B cell (primary cell): ENCODE measurements around the gene FGFR3. TPM values are rescaled to one million over a fixed set of nuclear protein-coding genes. Genes with fewer than 3 reads are reported as not detected.

ENCODE experiments used
- ATAC-seq: fragments of 200-7000 bp; cut with Tn5 transposase; one replicate; pipeline ENCODE4 v1.10.0; 2021; ENCODE audit warnings: low read depth, mild to moderate bottlenecking, moderate number of reproducible peaks, moderate library complexity
- CTCF ChIA-PET: fragments of 350-600 bp; sonication (Branson Sonifier 250); formaldehyde crosslinking; loops from one replicate; lab custom pipeline; 2021; ENCODE audit warnings: antibody characterized with exemption, inconsistent platforms; lab: Charles Lee
- POLR2A ChIA-PET: fragments of 350-600 bp; sonication (Branson Sonifier 250); formaldehyde crosslinking; loops from one replicate; lab custom pipeline; 2021; ENCODE audit warnings: antibody characterized with exemption; lab: Charles Lee
- DNase-seq: peaks from one replicate; pipeline ENCODE4 v3.0.0; 2013
- H2AFZ ChIP-seq: 2 replicates; pipeline ENCODE4 v1.6.1; 2012; ENCODE audit warnings: mild to moderate bottlenecking, low read depth, low read length; ENCODE audit not compliant: insufficient read depth, poor library complexity, severe bottlenecking
- H3K27ac ChIP-seq, 2 donors: 1 replicate in 1 of 2; 2 replicates in 1 of 2; pipeline ENCODE4 v1.5.1; 2012 to 2013; ENCODE audit warnings: low read length in 2 of 2, mild to moderate bottlenecking in 2 of 2, moderate library complexity in 1 of 2
- H3K27me3 ChIP-seq, 4 experiments: fragments of 200-600 bp in 1 of 4; sonication (generic) in 1 of 4; replicated peaks in 1 of 4; 1 replicate in 2 of 4; 2 replicates in 2 of 4; pipeline versions ENCODE4 v1.6.1 to v1.7.0; 2013 to 2016; ENCODE audit warnings: low read length in 3 of 4, mild to moderate bottlenecking in 2 of 4, mixed read lengths in 1 of 4, moderate library complexity in 1 of 4; ENCODE audit not compliant: insufficient read depth in 4 of 4, control insufficient read depth in 3 of 4; ENCODE audit errors: control extremely low read depth in 1 of 4
- H3K36me3 ChIP-seq, 2 experiments: replicated peaks in 1 of 2; 1 replicate in 1 of 2; 2 replicates in 1 of 2; pipeline versions ENCODE4 v1.6.1 to v1.7.1; 2013; ENCODE audit warnings: low read length in 1 of 2; ENCODE audit not compliant: insufficient read depth in 2 of 2, control insufficient read depth in 1 of 2; ENCODE audit errors: control extremely low read depth in 1 of 2, extremely low read depth in 1 of 2
- H3K4me1 ChIP-seq, 2 donors: fragments of 200-600 bp in 1 of 2; sonication (generic) in 1 of 2; 1 replicate in 1 of 2; 2 replicates in 1 of 2; pipeline versions ENCODE4 v1.5.1 to v1.6.1; 2013 to 2017; ENCODE audit warnings: low read length in 2 of 2; ENCODE audit not compliant: control insufficient read depth in 2 of 2, insufficient read depth in 2 of 2
- H3K4me2 ChIP-seq: replicated peaks from 2 replicates; pipeline ENCODE3; 2012; ENCODE audit warnings: mild to moderate bottlenecking, low read depth, low read length; ENCODE audit not compliant: poor library complexity, severe bottlenecking
- H3K4me3 ChIP-seq, 5 experiments: fragments of 200-600 bp in 1 of 5; sonication (generic) in 1 of 5; 1 replicate in 3 of 5; 2 replicates in 2 of 5; pipeline versions ENCODE4 v1.5.1 to v1.7.0; 2011 to 2016; ENCODE audit warnings: low read length in 4 of 5, mild to moderate bottlenecking in 4 of 5, low read depth in 2 of 5, control low read depth in 1 of 5, moderate library complexity in 1 of 5; ENCODE audit not compliant: insufficient read depth in 1 of 5; ENCODE audit errors: control extremely low read depth in 1 of 5, extremely low read depth in 1 of 5
- H3K79me2 ChIP-seq: fragments of 200-600 bp; sonication (generic); one replicate; pipeline ENCODE4 v1.6.0; 2016; ENCODE audit warnings: low read length; ENCODE audit not compliant: control insufficient read depth, insufficient read depth
- H3K9ac ChIP-seq: fragments of 200-600 bp; sonication (generic); 2 replicates; pipeline ENCODE4 v1.6.1; 2017; ENCODE audit warnings: mild to moderate bottlenecking, low read length, moderate library complexity
- H3K9me3 ChIP-seq, 3 donors: one replicate each; pipeline versions ENCODE4 v1.6.1 to v1.7.1; 2013; ENCODE audit warnings: low read length in 2 of 3; ENCODE audit not compliant: control insufficient read depth in 2 of 3, insufficient read depth in 1 of 3; ENCODE audit errors: control extremely low read depth in 1 of 3
- H4K20me1 ChIP-seq: 2 replicates; pipeline ENCODE4 v1.6.0; 2012; ENCODE audit warnings: mild to moderate bottlenecking, low read length; ENCODE audit not compliant: insufficient read depth, control insufficient read depth, poor library complexity, severe bottlenecking
- H3K27ac Mint-ChIP-seq: one replicate; pipeline ENCODE4 v1.8.0; 2021; ENCODE audit warnings: mixed read lengths
- H3K27me3 Mint-ChIP-seq: one replicate; pipeline ENCODE4 v1.8.0; 2021; ENCODE audit warnings: mixed read lengths
- H3K4me1 Mint-ChIP-seq: one replicate; pipeline ENCODE4 v1.8.0; 2021; ENCODE audit warnings: mixed read lengths
- H3K4me3 Mint-ChIP-seq: one replicate; pipeline ENCODE4 v1.8.0; 2021; ENCODE audit warnings: mixed read lengths
- H3K9me3 Mint-ChIP-seq: one replicate; pipeline ENCODE4 v1.8.0; 2022; ENCODE audit warnings: mixed read lengths; ENCODE audit not compliant: insufficient read depth
- CTCF ChIP-seq: fragments of 200-600 bp; IDR thresholded peaks from one replicate; pipeline ENCODE4 v1.8.0; 2022; ENCODE audit warnings: antibody characterized with exemption, mild to moderate bottlenecking
- EZH2 ChIP-seq: IDR thresholded peaks from 2 replicates; pipeline ENCODE4 v1.6.1; 2012; ENCODE audit warnings: borderline replicate concordance, low read depth, mild to moderate bottlenecking, moderate library complexity, low read length; ENCODE audit not compliant: insufficient read depth, poor library complexity, severe bottlenecking
- WGBS: methylation state at CpG from one replicate; pipeline ENCODE4 v1.1.5; 2013; ENCODE audit warnings: missing lambda C conversion rate; ENCODE audit not compliant: insufficient coverage; 5-methylcytosine and 5-hydroxymethylcytosine counted together
- intact Hi-C: fragments of 100-400 bp; cut with micrococcal nuclease; formaldehyde crosslinking; loops from one replicate; pipeline ENCODE4 v1.10.0; 2022
- polyA plus RNA-seq: library from polyadenylated mRNA; depleted of rRNA; stranded (reverse); fragments of >200 nt; gene quantifications from 2 replicates; pipeline ENCODE4 v1.2.3, GENCODE V29; 2012
- total RNA-seq, 2 donors: library from RNA; stranded (reverse); fragments of 120-200 nt in 1 of 2; gene quantifications; 1 replicate in 1 of 2; 2 replicates in 1 of 2; pipeline versions ENCODE4 v1.2.3 to v1.2.4, GENCODE V29; 2013 to 2022

Gene FGFR3
- total and polyA plus RNA-seq, 2 donors (not counting 1 experiment from before 2014, with no cell fraction given): not detected

- Histone ChIP-seq H4K20me1 (no peaks in the 10 kb centered on the region), H2AFZ (no peak overlapping the region), H3K4me2 (no peak overlapping the region), H3K36me3 (no peaks in the 10 kb centered on the region), H3K9me3 (no peaks in the 10 kb centered on the region), H3K27ac (no peak overlapping the region), H3K27me3 (peaks cover 0 to 52% (median 8%) of the 10 kb centered on the region in 4 experiments), H3K79me2 (no peaks in the 10 kb centered on the region), H3K9ac (no peak overlapping the region), H3K4me1 (peaks cover 27 to 33% of the 10 kb centered on the region in 2 donors), H3K4me3 (no peak overlapping the region)
- ATAC-seq (no peak), DNase-seq (no peak)
- CTCF ChIA-PET: no interaction called here
- POLR2A ChIA-PET: no interaction called here
- Mint-ChIP-seq H3K4me1 (peaks cover 14% of the 10 kb centered on the region), H3K9me3 (no peaks in the 10 kb centered on the region), H3K27me3 (peaks cover 22% of the 10 kb centered on the region), H3K4me3 (no peak overlapping the region), H3K27ac (no peak overlapping the region)
- intact Hi-C loops: no loop called here
- TF ChIP-seq EZH2: no peak
- TF ChIP-seq CTCF: no peak
- 71% methylated on average over 24 of the region's 33 CpGs for WGBS
Observed at GRCh38 chr4:1770245-1770644, 22.8 kb upstream of the FGFR3 start.

GRCh38 chr4:1770791-1771231, 22.3 kb upstream of the FGFR3 start:
- peaks cover 18% of the 10 kb centered on the region for H3K27me3 Mint-ChIP-seq
- no peak for DNase-seq
- Histone ChIP-seq H3K36me3 (no peaks in the 10 kb centered on the region), H3K4me1 (peaks cover 27 to 37% of the 10 kb centered on the region in 2 donors), H4K20me1 (no peaks in the 10 kb centered on the region), H3K79me2 (no peaks in the 10 kb centered on the region), H2AFZ (no peak overlapping the region), H3K4me2 (no peak overlapping the region), H3K27ac (no peak overlapping the region), H3K9me3 (no peaks in the 10 kb centered on the region), H3K4me3 (no peak overlapping the region), H3K27me3 (peaks cover 0 to 48% (median 8%) of the 10 kb centered on the region in 4 experiments), H3K9ac (no peak overlapping the region)
- TF ChIP-seq EZH2: no peak
- no peak for TF ChIP-seq CTCF
- ChIA-PET POLR2A (no interaction called here), CTCF (no interaction called here)
- H3K4me1 Mint-ChIP-seq: peaks cover 9% of the 10 kb centered on the region
- H3K9me3 Mint-ChIP-seq: no peaks in the 10 kb centered on the region
- WGBS: 69% methylated on average over 10 of the region's 11 CpGs
- intact Hi-C loops: no loop called here
- no peak overlapping the region for H3K27ac Mint-ChIP-seq
- no peak for ATAC-seq
- no peak overlapping the region for H3K4me3 Mint-ChIP-seq
